A673 (cell line): ENCODE data around the gene PRMT7. TPM values are rescaled to one million over a fixed set of nuclear protein-coding genes. Genes with fewer than 3 reads are reported as not detected.

Experiments
- BruUV-seq: library from RNA; stranded (reverse); fragments of 400-500 nt; replicated peaks from 2 replicates; lab custom pipeline; 2021; lab: Mats Ljungman, UMichigan
- CTCF ChIA-PET: fragments of 300-600 bp; sonication (Branson Sonifier 250); formaldehyde crosslinking; loops from one replicate; lab custom pipeline; 2022; ENCODE audit warnings: antibody characterized with exemption; lab: Charles Lee
- POLR2A ChIA-PET: fragments of 300-600 bp; sonication (Branson Sonifier 250); formaldehyde crosslinking; loops from one replicate; lab custom pipeline; 2022; ENCODE audit warnings: antibody characterized with exemption; ENCODE audit not compliant: low non-redundant PET; lab: Charles Lee
- DNase-seq: peaks from one replicate; pipeline ENCODE4 v3.0.0-alpha.2; 2015; ENCODE audit warnings: low spot score
- H3K27ac ChIP-seq: fragments of 200-600 bp; sonication (generic); 2 replicates; pipeline ENCODE4 v1.5.1; 2016; ENCODE audit warnings: mixed run types, low read depth, mild to moderate bottlenecking, mixed read lengths, antibody characterized with exemption, low read length; ENCODE audit not compliant: poor library complexity, severe bottlenecking
- H3K27me3 ChIP-seq: fragments of 200-600 bp; sonication (generic); replicated peaks from 2 replicates; pipeline ENCODE4 v1.6.1; 2017; ENCODE audit warnings: mixed run types, low read depth, mild to moderate bottlenecking, mixed read lengths, antibody characterized with exemption, low read length; ENCODE audit not compliant: insufficient read depth, poor library complexity
- H3K36me3 ChIP-seq: fragments of 200-600 bp; sonication (generic); 2 replicates; pipeline ENCODE4 v1.6.1; 2016; ENCODE audit warnings: mixed run types, mild to moderate bottlenecking, mixed read lengths, antibody characterized with exemption, low read length; ENCODE audit not compliant: insufficient read depth, poor library complexity, severe bottlenecking
- H3K4me1 ChIP-seq: fragments of 200-600 bp; sonication (generic); 2 replicates; pipeline ENCODE4 v1.6.1; 2017; ENCODE audit warnings: mixed run types, mild to moderate bottlenecking, mixed read lengths, antibody characterized with exemption, low read length; ENCODE audit not compliant: insufficient read depth, poor library complexity, severe bottlenecking
- H3K4me3 ChIP-seq: fragments of 200-600 bp; sonication (generic); 2 replicates; pipeline ENCODE4 v1.5.1; 2016; ENCODE audit warnings: low read depth, mixed run types, mild to moderate bottlenecking, mixed read lengths, low read length; ENCODE audit not compliant: poor library complexity, severe bottlenecking
- H3K9me3 ChIP-seq: fragments of 200-600 bp; sonication (generic); 2 replicates; pipeline ENCODE4 v1.6.1; 2016; ENCODE audit warnings: mixed run types, low read depth, mild to moderate bottlenecking, mixed read lengths, antibody characterized with exemption, low read length; ENCODE audit not compliant: poor library complexity, severe bottlenecking
- EZH2 ChIP-seq: fragments of 200-600 bp; sonication (generic); IDR thresholded peaks from 2 replicates; pipeline ENCODE4 v1.6.1; 2017; ENCODE audit warnings: borderline replicate concordance, low read depth, mild to moderate bottlenecking, mixed read lengths, antibody characterized with exemption, low read length; ENCODE audit not compliant: poor library complexity, severe bottlenecking
- intact Hi-C: fragments of 100-400 bp; cut with micrococcal nuclease; formaldehyde crosslinking; loops from one replicate; pipeline ENCODE4 v1.10.0; 2022; ENCODE audit not compliant: unreplicated experiment
- total RNA-seq: library from RNA; stranded (reverse); gene quantifications from 2 replicates; pipeline ENCODE4 v1.2.3, GENCODE V29; 2021
- TF ChIP-seq, protein P1 (sequence below): fragments of 300-800, 200-600 bp; sonication (generic); conservative IDR thresholded peaks from 2 replicates; pipeline ENCODE4 v1.5.1; 2017; ENCODE audit warnings: low read depth, mild to moderate bottlenecking, antibody characterized with exemption, low read length, moderate library complexity, mixed read lengths

The PRMT7 gene
- total RNA-seq, 1 experiment from 2014 or later, result 66.2 TPM

DNA sequence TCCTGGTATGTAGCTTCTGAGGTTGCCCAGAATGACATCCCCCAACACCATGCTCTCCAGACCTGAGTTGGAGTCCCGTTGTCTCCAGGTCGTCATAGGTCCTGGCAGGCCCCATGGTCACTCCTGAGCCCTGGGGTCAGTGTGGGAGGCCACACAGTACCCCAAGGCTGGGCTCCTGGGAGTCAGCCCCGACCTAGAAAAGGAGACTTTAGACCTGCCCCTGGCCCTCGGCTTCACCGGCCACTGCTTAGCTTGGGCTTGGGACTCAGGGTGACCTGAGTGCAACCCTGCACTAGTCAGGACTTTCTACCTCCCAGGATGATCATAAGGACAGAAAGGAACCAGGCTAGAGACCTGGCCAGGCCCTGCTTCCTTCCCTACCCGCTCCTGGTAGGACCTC is 65.8 kb downstream of the PRMT7 start:
- Histone ChIP-seq H3K9me3 (no peaks in the 10 kb centered on the region), H3K27ac (no peak overlapping the region), H3K36me3 (no peaks in the 10 kb centered on the region), H3K4me3 (no peak overlapping the region), H3K27me3 (no peaks in the 10 kb centered on the region), H3K4me1 (no peaks in the 10 kb centered on the region)
- TF ChIP-seq, protein P1, sequence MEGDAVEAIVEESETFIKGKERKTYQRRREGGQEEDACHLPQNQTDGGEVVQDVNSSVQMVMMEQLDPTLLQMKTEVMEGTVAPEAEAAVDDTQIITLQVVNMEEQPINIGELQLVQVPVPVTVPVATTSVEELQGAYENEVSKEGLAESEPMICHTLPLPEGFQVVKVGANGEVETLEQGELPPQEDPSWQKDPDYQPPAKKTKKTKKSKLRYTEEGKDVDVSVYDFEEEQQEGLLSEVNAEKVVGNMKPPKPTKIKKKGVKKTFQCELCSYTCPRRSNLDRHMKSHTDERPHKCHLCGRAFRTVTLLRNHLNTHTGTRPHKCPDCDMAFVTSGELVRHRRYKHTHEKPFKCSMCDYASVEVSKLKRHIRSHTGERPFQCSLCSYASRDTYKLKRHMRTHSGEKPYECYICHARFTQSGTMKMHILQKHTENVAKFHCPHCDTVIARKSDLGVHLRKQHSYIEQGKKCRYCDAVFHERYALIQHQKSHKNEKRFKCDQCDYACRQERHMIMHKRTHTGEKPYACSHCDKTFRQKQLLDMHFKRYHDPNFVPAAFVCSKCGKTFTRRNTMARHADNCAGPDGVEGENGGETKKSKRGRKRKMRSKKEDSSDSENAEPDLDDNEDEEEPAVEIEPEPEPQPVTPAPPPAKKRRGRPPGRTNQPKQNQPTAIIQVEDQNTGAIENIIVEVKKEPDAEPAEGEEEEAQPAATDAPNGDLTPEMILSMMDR, result no peak
- TF ChIP-seq EZH2, result no peak
- no peak for DNase-seq
- POLR2A ChIA-PET, result no interaction called here
- CTCF ChIA-PET, result no interaction called here
- intact Hi-C loops, result no loop called here
- no TSS peak for BruUV-seq

DNA sequence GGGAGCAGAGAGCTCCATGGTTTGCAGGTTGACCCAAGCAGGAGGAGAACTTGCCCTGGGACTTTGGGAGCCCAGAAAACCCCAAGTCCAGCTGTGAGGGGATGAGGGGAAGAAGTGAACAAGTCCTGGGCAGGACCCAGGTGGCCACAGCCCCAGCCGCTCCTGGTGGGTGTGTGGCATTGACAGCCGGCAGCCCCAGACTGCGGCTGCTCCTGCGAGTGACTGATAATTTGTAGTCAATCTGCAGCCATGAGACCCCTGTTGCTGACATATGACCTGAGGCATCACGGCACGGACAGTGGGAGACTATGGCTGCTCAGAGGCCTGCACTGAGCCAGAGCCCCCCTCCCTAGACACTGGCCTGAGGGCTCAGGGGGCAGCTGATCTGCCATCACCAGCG is 66.4 kb downstream of the PRMT7 start:
- ChIA-PET POLR2A (no interaction called here), CTCF (no interaction called here)
- Histone ChIP-seq H3K36me3 (no peaks in the 10 kb centered on the region), H3K4me3 (no peak overlapping the region), H3K27me3 (no peaks in the 10 kb centered on the region), H3K4me1 (no peaks in the 10 kb centered on the region), H3K9me3 (no peaks in the 10 kb centered on the region), H3K27ac (no peak overlapping the region)
- no TSS peak for BruUV-seq
- intact Hi-C loops, result no loop called here
- no peak for DNase-seq
- TF ChIP-seq, protein P1, result no peak
- TF ChIP-seq EZH2, result no peak

- Histone ChIP-seq H3K9me3 (no peaks in the 10 kb centered on the region), H3K27me3 (no peaks in the 10 kb centered on the region), H3K4me3 (no peak overlapping the region), H3K36me3 (no peaks in the 10 kb centered on the region), H3K27ac (no peak overlapping the region), H3K4me1 (no peaks in the 10 kb centered on the region)
- no peak for DNase-seq
- ChIA-PET POLR2A (no interaction called here), CTCF (no interaction called here)
- intact Hi-C loops, result no loop called here
- TF ChIP-seq, protein P1, result no peak
- TF ChIP-seq EZH2, result no peak
- BruUV-seq, result no TSS peak
Observed at GRCh38 chr16:68377667-68378393, 67.0 kb downstream of the PRMT7 start.
